CD4-positive, alpha-beta T cell treated with Interleukin-2 at 100 ng/mL for 4 hours (primary cell): ENCODE results near the gene C17orf67.
"Not testable (repeated sequence)": the region's sequence is repeated elsewhere in the genome, so short reads cannot be mapped to it uniquely, and the experiment has no call there.

Source experiments
- DNase-seq: peaks from one replicate; pipeline ENCODE4 v3.0.0-alpha.2; 2020; ENCODE audit warnings: low spot score

C17orf67 gene

GRCh38 chr17:56773124-56773523, 60.6 kb downstream of the C17orf67 start:
- DNase-seq = no peak

- DNase-seq = no peak
Observed at GRCh38 chr17:56772442-56772841, 61.3 kb downstream of the C17orf67 start.

- no peak for DNase-seq
Observed at GRCh38 chr17:56771975-56772374, 61.7 kb downstream of the C17orf67 start.

- no peak for DNase-seq
Observed at GRCh38 chr17:56771563-56771962, 62.2 kb downstream of the C17orf67 start.

GRCh38 chr17:56770427-56770826, 63.3 kb downstream of the C17orf67 start:
- DNase-seq = no peak

- DNase-seq = no peak
Observed at GRCh38 chr17:56765449-56765848, 68.3 kb downstream of the C17orf67 start.

- no peak for DNase-seq
Observed at GRCh38 chr17:56762988-56763387, 70.7 kb downstream of the C17orf67 start.

- no peak for DNase-seq
Observed at GRCh38 chr17:56762144-56762543, 71.6 kb downstream of the C17orf67 start.

- DNase-seq = no peak
Observed at GRCh38 chr17:56761387-56761786, 72.3 kb downstream of the C17orf67 start.

GRCh38 chr17:56757611-56758010, 76.1 kb downstream of the C17orf67 start:
- DNase-seq = not testable (repeated sequence)

GRCh38 chr17:56756536-56756935, 77.2 kb downstream of the C17orf67 start:
- no peak for DNase-seq

GRCh38 chr17:56755310-56755709, 78.4 kb downstream of the C17orf67 start:
- no peak for DNase-seq

- no peak for DNase-seq
Observed at GRCh38 chr17:56754523-56755208, 79.1 kb downstream of the C17orf67 start.

GRCh38 chr17:56752263-56752836, 81.4 kb downstream of the C17orf67 start:
- DNase-seq = no peak

- DNase-seq = no peak
Observed at GRCh38 chr17:56751145-56751738, 82.5 kb downstream of the C17orf67 start.

- no peak for DNase-seq
Observed at GRCh38 chr17:56744721-56745120, 89.0 kb downstream of the C17orf67 start.

- no peak for DNase-seq
Observed at GRCh38 chr17:56742601-56743000, 91.1 kb downstream of the C17orf67 start.
